ENCODE measurements around the gene VAPB.

GRCh38 chr20:58446264-58446959 lies 57.4 kb downstream of the VAPB start:
- TF ChIP-seq CTCF (IDR thresholded peaks at IDR 0.05 in 2 of 3, conservative IDR thresholded peaks at IDR 0.05 in 1 of 3; ENCODE audit: borderline replicate concordance in 1 of 3, insufficient read depth in 1 of 3, low read depth in 2 of 3, low read length in 2 of 3) = no peak
- TF ChIP-seq POLR2AphosphoS5 (IDR thresholded peaks at IDR 0.05; ENCODE audit: low read depth, low read length) = no peak
- no peak for TF ChIP-seq ATF3 (IDR thresholded peaks at IDR 0.05)
